Measurements from ENCODE around the gene ATAD3A. TPM values are rescaled to one million over a fixed set of nuclear protein-coding genes. Genes with fewer than 3 reads are reported as not detected.

The ATAD3A gene
- total RNA-seq, 3 donors from 2014 or later = 151 to 180 (median 154) TPM

DNA sequence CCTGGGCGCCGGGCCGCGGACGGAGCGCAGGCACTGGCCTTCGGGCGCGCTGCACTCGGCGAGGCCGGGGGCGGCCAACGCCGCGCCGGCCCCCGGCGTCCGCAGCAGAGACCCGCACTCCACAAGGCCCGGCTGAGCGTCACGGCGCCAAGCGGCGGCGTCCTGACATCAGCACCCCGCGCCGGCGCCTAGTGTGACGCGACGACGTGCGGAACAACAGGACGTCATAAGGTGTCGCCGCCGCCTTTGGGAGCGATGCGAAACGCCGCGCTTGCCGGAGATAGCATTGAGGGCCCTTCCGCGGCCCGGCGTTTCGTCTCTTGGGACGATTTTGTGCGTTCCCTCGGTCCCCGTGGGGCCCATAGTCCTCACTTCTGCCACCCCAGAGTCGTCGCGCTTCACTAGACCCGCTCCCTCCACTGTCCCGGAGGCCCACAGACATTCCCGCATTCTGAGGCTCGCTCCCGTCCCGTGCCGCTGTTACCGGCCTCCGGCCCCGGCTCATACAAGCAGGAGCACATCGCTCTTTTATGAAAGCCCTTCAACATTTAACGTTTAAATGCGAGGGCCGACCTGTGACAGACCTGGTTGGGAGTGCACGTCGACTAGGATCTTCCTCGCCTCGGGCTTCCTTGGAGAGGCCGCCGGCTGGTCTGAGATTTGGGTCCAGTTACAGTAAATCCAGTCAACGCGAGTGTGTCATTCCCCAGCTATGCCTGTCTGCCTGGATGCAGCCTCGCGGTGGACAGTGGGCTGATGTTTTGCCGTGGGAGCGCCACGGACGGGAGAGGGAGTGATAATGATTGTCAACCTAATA is 63.0 kb downstream of the ATAD3A start, which contains the start of gene SSU72:
TSS of gene SSU72 (minus strand) at position 143 of the 817 bp plus-strand sequence. CDS start 306 bp downstream, outside the sequence.
- peak within 1 kb of the TSS; percentile 98 for H3K4me3 Mint-ChIP-seq
- peaks cover 13% of the 10 kb centered on the region for H3K36me3 Mint-ChIP-seq (ENCODE audit: insufficient read depth)

DNA sequence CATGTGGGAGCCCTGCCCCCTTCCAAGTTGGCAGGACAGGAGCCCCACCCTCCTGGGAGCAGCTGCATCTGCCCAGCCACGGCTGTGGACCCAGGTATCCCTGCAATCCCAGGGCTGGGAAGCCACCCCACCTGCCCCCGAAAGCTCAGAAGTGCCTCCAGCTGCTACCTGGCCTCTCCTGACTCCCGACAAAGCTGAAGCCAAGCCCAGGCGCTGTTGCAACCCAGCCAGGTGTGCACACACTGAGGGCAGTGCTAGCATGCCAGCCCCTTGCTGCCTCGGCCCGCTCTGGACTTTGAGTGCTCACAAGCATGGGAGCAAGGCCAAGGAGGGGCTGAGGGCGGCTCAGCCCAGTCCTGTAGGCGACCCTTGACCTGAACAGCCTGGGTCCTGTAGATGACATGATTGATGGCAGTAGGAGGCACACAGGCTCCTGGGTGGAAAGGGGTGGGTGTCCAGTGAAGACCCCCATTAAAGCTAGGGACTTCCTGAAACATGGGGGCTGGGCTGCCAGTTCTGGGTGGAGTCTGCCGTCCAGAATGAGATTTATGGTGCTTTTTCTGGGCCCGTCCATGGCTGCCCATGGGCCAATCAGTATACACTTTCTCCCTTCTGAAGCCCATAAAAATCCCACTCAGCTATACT is 65.5 kb downstream of the ATAD3A start:
- H3K27me3 Mint-ChIP-seq (ENCODE audit: low read depth) = peaks cover 15% of the 10 kb centered on the region
- no peaks in the 10 kb centered on the region for H3K9me3 Mint-ChIP-seq
- DNase-seq (no peak), ATAC-seq (no peak)
- H3K4me1 Mint-ChIP-seq (ENCODE audit: low read depth) = peaks cover 17% of the 10 kb centered on the region
- no peak overlapping the region for H3K4me3 Mint-ChIP-seq
- H3K36me3 Mint-ChIP-seq (ENCODE audit: insufficient read depth) = peaks cover 4% of the 10 kb centered on the region

More for the DNA sequence above, 63.0 kb downstream of the ATAD3A start, which contains the start of gene SSU72:
- peak; percentile 91 for DNase-seq
- ATAC-seq = peak; percentile 85 to 87
- H3K27me3 Mint-ChIP-seq (ENCODE audit: low read depth) = no peaks in the 10 kb centered on the region
- peaks cover 32% of the 10 kb centered on the region for H3K4me1 Mint-ChIP-seq (ENCODE audit: low read depth)
- H3K9me3 Mint-ChIP-seq = no peaks in the 10 kb centered on the region

DNA sequence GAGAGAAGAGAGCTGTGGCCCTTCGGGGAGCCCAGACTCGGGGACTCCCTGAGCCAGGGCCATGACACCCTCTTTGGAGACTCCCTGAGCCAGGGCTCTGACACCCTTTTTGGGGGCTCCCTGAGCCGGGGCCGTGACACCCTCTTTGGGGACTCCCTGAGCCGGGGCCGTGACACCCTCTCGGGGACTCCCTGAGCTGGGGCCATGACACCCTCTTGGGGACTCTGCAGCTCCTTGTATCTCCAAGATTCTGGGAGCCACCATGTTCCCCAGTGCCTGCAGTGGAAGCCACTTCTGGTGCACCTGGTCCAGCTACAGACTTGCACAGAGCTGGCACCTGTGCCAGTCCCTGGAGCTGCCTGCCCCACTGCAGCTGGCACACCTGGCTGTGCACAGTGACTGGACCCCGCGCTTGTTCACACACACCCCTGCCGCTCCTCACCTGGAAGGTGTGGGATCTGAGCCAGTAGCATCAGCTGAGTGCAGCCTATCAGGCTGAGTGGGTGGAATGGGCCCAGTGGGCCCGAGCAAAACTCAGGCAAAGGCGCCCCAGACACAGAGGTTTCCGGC is 66.5 kb downstream of the ATAD3A start:
- peaks cover 14% of the 10 kb centered on the region for H3K4me1 Mint-ChIP-seq (ENCODE audit: low read depth)
- no peak overlapping the region for H3K4me3 Mint-ChIP-seq

DNA sequence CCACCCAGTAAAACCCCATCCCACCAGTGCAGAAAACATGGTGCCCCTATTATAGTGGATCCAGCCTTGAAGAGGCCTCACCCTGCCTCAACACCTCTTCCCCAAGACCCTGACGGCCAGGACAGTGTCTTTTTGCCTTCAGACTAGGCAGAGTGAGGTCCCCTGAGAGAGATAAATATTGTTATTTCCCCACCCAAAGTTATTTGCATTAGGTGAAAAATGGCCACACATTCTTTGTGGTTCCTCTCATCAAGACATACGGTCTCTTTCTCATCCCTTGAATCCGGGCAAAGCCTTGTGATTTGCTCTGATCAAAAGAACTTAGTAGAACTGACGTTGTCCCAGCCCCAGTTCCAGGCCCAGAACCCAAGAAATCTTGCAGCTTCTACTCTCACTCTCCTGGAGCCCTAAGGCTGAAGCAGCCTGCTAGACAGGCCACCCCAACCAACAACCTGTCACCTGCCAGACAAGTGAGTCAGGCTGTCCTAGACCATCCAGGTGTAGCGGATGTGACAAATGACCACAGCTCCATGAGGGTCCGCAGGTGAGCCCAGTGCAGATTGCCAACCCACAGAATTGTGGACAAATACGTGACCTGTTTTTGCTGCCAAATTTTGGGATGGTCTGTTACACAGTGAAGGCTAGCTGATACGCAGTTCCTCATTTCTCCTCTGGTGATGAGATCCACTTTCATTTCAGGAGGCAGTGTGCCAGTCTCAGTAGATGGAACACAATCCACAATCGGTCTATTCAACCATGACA is 70.8 kb downstream of the ATAD3A start:
- Mint-ChIP-seq H3K4me1 (ENCODE audit: low read depth) (no peaks in the 10 kb centered on the region), H3K36me3 (ENCODE audit: insufficient read depth) (no peaks in the 10 kb centered on the region), H3K9me3 (no peaks in the 10 kb centered on the region), H3K27me3 (ENCODE audit: low read depth) (peaks cover 30% of the 10 kb centered on the region), H3K4me3 (no peak overlapping the region)
- no peak for ATAC-seq
- DNase-seq = no peak

More for the DNA sequence above, 66.5 kb downstream of the ATAD3A start:
- no peak for ATAC-seq
- DNase-seq = no peak
- Mint-ChIP-seq H3K36me3 (ENCODE audit: insufficient read depth) (peaks cover 2% of the 10 kb centered on the region), H3K9me3 (no peaks in the 10 kb centered on the region), H3K27me3 (ENCODE audit: low read depth) (peaks cover 22% of the 10 kb centered on the region)

DNA sequence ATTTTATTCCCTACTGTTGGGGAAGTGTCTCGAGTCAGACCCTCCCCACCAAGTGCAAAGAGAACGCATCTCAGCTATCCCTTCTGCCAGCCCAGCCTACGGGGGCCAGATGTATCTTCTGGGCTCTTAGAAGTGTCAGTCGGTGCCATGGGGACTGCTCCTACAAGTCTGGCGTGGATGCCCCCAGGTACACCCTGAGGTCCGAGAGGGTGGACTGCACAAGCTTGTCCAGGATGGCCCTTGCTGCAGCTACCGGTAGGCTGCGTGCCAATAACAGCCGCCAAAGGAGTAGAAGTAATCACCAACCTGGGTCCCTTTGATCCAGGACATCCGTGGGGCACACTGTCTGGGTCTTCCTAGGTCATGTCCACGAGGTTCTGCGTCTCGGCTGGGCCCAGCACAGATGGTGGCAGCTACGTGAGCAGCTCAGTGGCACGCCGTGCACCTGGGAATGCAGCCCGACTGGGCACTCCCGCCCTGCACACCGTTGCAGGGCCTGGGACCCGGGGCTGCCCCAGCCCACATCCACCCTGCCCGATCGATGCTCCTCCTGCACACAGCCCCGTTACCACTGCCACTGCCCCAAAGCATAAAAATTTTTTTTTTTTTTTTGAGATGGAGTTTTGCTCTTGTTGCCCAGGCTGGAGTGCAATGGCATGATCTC is 71.5 kb downstream of the ATAD3A start:
- Mint-ChIP-seq H3K9me3 (no peaks in the 10 kb centered on the region), H3K4me1 (ENCODE audit: low read depth) (no peaks in the 10 kb centered on the region), H3K4me3 (no peak overlapping the region), H3K36me3 (ENCODE audit: insufficient read depth) (no peaks in the 10 kb centered on the region), H3K27me3 (ENCODE audit: low read depth) (peaks cover 31% of the 10 kb centered on the region)
- ATAC-seq (no peak), DNase-seq (no peak)

Other genes with a start within 250 kb of the ATAD3A start
- gene UBE2J2, start 238.3 kb upstream of the ATAD3A start, total RNA-seq = 10 to 100 TPM; 89.3 to 93.6 (median 91.2) TPM
- 1 to 10 TPM; 2.8 to 3.9 (median 3.2) TPM for gene SCNN1D, start 231.7 kb upstream of the ATAD3A start, total RNA-seq
- 10 to 100 TPM; 28.4 to 37.6 (median 30.1) TPM for gene ACAP3, start 204.2 kb upstream of the ATAD3A start, total RNA-seq
- 10 to 100 TPM; 38.9 to 40.7 (median 39.5) TPM for gene PUSL1, start 203.6 kb upstream of the ATAD3A start, total RNA-seq
- 100 to 1,000 TPM; 164 to 181 (median 172) TPM for gene INTS11, start 187.5 kb upstream of the ATAD3A start, total RNA-seq
- gene CPTP, start 187.4 kb upstream of the ATAD3A start, total RNA-seq = 10 to 100 TPM; 16.0 to 18.4 (median 18.1) TPM
- under 1 TPM; 0.15 to 0.29 (median 0.19) TPM for gene TAS1R3, start 180.9 kb upstream of the ATAD3A start, total RNA-seq
- 10 to 100 TPM; 70.7 to 74.6 (median 72.1) TPM for gene DVL1, start 162.7 kb upstream of the ATAD3A start, total RNA-seq
- under 1 TPM; 0.41 to 0.53 (median 0.47) TPM for gene MXRA8, start 153.6 kb upstream of the ATAD3A start, total RNA-seq
- gene AURKAIP1, start 137.0 kb upstream of the ATAD3A start, total RNA-seq = 100 to 1,000 TPM; 218 to 244 (median 220) TPM
- 100 to 1,000 TPM; 112 to 127 (median 118) TPM for gene CCNL2, start 112.8 kb upstream of the ATAD3A start, total RNA-seq
- 100 to 1,000 TPM; 254 to 300 (median 271) TPM for gene MRPL20, start 104.9 kb upstream of the ATAD3A start, total RNA-seq
- under 1 TPM in 1 of 3 donors, not detected in 2; 0.15 TPM for gene ANKRD65, start 90.9 kb upstream of the ATAD3A start, total RNA-seq
- under 1 TPM; 0.18 to 0.58 (median 0.19) TPM for gene VWA1, start 76.5 kb upstream of the ATAD3A start, total RNA-seq
- 1 to 10 TPM in 1 of 3 donors, under 1 TPM in 2; 0.33 to 1.1 (median 0.74) TPM for gene ATAD3C, start 62.5 kb upstream of the ATAD3A start, total RNA-seq
- gene ATAD3B, start 40.4 kb upstream of the ATAD3A start, total RNA-seq = 100 to 1,000 TPM; 193 to 208 (median 194) TPM
- under 1 TPM in 2 of 3 donors, not detected in 1; 0.46 to 0.63 TPM for gene TMEM240, start 28.5 kb downstream of the ATAD3A start, total RNA-seq
- gene SSU72, start 62.7 kb downstream of the ATAD3A start, total RNA-seq = 100 to 1,000 TPM; 142 to 170 (median 148) TPM
- 1 to 10 TPM; 3.0 to 4.8 (median 3.8) TPM for gene FNDC10, start 88.0 kb downstream of the ATAD3A start, total RNA-seq
- gene MIB2, start 103.3 kb downstream of the ATAD3A start, total RNA-seq = 10 to 100 TPM; 37.4 to 40.3 (median 37.7) TPM
- gene MMP23B, start 120.0 kb downstream of the ATAD3A start, total RNA-seq = 1 to 10 TPM in 2 of 3 donors, under 1 TPM in 1; 0.98 to 1.3 (median 1.0) TPM
- 10 to 100 TPM; 39.2 to 45.9 (median 43.0) TPM for gene CDK11B, start 146.8 kb downstream of the ATAD3A start, total RNA-seq
- 10 to 100 TPM; 14.8 to 27.2 (median 20.2) TPM for gene SLC35E2B, start 180.6 kb downstream of the ATAD3A start, total RNA-seq
- gene CDK11A, start 212.2 kb downstream of the ATAD3A start, total RNA-seq = 100 to 1,000 TPM in 2 of 3 donors, 10 to 100 TPM in 1; 90.1 to 143 (median 126) TPM